HK-2 (cell line): ENCODE measurements around the gene RMND5B.
"Not testable (repeated sequence)": the region's sequence is repeated elsewhere in the genome, so short reads cannot be mapped to it uniquely, and the experiment has no call there.

Experiments
- DNase-seq: peaks from one replicate; pipeline ENCODE4 v3.0.0-alpha.2; 2018; ENCODE audit not compliant: unreplicated experiment

RMND5B gene

DNA sequence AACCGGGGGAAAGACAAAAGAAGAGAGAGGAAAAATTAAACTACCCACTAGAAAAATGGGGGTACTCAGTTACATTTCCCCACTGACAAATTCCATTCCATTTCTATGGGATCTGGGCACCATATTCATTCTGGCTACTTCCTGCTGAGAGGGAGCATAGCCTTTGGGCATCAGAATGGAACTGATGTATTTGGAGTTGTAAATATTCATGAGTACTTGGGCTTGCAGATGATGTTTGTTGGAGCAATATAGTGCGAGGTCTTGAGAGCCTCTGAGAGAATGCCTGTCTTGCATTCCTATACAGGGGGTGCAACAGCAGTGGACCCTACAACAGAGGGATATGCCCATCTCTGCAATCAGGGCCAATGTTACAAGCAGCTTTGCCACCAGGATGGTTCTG lies 39.6 kb downstream of the RMND5B start:
- DNase-seq = no peak

DNA sequence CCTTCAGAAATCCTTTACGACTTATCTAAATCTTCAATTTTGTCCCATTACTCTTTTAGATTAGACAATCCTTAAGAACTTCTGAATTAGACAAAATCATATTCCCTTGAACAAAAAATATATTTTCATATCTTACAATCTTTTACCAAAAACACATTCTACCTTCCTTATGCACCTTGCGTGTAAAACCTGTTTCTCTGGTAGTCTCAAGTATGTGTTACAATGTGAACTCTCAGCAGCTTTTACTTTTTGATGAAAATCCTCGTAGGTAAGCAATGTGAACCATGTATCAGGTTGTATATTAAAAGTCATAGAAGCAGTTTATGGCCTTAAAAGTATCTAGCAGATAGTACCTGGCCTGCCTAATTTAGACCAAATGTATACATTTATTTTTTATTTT lies 43.6 kb downstream of the RMND5B start:
- no peak for DNase-seq

DNA sequence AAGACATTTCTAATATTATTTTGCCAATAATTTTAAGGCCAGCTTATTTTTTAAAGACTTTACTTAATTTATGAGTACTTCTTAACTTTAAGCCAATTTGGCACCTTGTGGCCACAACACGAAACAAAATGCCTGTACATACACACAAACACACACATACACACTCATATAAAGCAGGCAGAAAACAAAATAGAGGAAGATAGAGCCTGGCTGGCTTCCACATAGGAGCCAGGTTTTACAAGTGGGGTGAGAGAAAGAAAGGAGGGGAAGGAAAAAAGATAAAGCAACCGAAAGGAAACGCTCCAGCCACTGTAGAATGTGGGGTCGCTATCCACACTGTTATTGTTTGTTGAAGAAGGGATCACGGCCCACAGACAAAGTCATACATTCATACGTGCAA lies 46.0 kb downstream of the RMND5B start:
- no peak for DNase-seq

DNA sequence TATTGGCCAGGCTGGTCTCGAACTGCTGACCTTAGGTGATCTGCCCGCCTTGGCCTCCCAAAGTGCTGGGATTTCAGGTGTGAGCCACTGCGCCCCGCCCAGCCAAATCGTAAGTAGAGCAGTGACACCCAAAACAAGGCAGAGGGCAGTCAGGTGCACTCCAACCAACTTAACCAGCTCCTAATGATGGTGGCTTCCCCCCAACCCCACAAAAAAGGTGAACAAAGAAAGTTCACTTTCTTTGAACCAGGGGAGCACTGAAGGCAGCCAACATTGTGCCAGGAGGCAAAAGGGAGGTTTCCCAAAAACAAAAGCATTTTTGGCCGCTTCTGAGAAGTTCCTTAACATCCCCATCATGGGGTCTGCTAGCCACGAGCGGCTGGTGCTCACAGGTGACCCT lies 46.8 kb downstream of the RMND5B start:
- DNase-seq = no peak

DNA sequence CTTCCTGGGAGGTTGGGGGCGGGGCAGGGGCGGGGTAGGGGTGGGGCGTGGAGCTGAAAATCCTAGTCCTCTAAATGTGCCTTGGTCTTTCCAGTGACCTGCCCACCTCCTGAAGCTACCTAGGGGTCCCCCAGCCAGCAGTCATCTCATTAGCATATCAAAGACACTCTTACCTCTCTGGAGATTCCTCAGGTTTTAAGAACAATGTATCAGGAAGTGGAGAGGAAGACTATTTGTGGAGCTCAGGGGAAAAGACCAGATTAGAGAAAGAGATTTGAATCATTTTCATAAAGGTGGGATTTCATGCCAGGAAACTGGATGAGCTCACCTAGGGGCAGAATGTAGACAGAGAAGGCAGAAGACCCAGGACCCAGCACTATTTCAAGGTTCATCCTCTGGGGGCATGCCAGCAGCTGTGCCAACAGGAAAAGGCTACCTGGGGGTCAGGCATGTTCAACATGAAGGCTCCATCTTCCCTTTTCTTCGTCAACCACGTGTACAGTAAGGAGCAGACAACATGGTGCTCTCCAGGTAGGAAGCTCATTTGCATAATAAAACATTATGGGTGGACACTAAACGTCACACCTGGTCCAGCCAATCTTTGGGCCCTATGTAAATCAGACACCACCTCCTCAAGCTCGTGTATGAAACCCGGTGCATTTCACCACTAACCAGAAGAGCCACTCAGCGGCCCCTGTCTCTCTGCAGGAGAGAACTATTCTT lies 49.5 kb downstream of the RMND5B start:
- no peak for DNase-seq

DNA sequence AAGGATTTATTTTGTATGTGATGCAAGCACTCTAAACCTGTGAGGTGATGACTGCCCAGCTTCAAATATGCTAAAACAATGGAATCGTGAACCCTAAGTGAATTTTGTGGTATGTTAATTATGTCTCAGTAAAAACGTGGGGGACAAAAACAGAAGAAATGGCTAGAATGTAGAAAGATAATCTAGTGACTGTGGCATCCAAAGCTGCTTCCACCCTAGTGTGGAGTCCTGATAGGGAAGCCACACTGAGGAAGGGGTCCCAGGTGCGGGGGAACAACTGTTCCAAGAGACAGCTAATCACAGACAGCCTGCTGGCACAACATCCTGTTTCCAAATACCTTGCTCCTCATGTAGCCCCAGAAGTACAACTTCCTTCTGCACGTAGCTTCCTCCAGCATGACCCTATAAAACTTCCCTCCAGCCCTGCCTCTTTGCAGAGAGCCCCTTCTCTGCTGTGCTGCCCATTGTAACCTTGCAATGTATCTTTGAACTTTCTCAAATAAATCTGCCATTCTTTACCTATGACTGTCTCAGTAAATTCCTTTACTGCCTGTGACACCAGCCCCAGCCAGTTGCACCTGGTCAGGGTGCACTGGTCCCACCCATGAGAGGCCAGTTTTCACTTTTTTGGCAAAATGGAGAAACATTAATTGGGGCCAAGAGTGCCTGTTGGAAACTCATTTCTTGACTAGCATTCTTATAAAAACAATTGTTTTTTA lies 51.5 kb downstream of the RMND5B start:
- DNase-seq = no peak

DNA sequence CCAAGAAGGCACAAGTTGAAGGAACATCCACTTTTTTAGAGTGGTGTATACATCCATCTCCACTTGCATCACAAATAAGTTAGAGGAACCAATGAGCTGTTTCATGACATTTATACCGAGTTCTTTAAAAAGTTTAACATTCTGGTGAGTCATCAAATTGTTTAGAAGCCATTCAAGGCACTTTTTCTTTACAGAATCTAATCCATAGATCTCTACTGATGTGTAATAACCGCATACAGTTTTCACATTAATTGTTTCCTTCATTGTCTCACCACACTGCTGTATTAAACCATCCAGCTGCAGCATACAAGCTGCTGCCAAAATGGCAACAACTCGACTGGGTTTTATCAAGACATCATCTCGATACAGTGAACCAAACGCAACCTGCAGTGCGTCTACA lies 55.6 kb downstream of the RMND5B start:
- no peak for DNase-seq

DNA sequence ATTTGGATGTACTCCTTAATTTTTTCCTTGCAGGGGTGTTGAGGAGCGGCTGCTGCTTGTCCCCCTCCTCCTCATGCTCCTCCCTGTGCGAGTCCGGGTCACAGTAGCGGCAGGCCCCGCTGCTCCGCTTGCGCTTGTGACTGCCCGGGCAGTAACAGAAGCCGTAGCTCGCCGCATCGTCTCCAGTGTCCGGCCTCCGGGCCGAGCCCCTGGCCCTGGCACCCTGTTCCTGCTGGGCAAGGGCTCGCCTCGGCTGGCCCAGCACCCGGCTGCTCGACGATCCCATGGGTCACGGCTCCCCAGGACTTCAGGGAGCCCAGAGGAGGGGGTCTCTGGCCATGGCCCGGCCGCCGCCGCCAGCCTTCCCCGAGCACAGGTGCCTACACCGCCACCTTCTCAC lies 56.2 kb downstream of the RMND5B start, which contains the start of gene GMCL2:
GMCL2 (minus strand) TSS at position 358 of the 400 bp plus-strand sequence; CDS start at position 286, 72 bp downstream.
- DNase-seq = no peak

DNA sequence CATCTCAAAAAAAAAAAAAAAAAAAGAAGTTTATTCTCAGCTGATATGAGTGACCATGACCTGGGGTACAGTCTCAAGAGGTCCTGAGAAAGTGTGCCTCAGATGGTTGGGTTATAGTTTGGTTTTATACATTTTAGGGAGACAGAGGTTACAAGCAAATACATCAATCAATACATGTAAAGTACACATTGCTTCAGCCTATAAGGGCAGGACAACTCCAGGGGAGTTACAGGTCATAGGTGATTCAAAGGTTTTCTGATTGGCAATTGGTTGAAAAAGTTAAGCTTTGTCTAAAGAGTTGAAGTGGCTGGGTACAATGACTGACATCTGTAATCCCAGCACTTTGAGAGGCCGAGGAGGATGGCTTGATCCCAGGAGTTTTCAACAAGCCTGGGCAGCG lies 58.6 kb downstream of the RMND5B start:
- no peak for DNase-seq

DNA sequence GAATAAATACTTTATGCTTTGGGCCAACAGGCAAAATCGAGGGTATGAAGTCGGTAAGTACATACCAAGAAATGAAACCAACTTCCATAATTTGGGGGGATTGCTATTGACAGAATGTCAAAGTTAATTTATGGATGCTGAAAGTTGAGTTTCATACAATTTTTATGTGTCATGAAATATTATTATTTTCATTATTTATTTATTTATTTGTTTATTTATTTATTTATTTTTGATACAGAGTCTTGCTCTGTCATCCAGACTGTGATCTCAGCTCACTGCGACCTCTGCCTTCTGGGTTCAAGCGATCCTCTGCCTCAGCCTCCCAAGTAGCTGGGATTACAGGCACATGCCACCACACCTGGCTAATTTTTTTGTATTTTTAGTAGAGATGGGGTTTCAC lies 60.8 kb downstream of the RMND5B start:
- DNase-seq = no peak

DNA sequence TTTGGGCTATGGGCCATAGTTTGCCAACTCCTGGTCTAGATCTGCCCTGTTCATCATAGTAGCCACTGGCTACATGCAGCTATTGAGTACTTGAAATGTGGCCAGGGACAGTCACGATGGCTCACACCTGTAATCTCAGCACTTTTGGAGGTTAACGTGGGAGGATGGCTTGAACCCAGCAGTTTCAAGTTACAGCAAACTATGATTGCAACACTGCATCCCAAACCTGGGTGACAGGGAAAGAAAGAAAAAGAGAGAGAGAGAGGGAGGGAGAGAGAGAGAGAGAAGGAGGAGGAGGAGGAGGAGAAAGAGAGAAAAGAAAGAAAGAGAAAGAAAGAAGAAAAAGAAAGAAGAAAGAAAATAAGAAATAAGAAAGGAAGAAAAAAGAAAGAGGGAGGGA lies 61.4 kb downstream of the RMND5B start:
- no peak for DNase-seq

DNA sequence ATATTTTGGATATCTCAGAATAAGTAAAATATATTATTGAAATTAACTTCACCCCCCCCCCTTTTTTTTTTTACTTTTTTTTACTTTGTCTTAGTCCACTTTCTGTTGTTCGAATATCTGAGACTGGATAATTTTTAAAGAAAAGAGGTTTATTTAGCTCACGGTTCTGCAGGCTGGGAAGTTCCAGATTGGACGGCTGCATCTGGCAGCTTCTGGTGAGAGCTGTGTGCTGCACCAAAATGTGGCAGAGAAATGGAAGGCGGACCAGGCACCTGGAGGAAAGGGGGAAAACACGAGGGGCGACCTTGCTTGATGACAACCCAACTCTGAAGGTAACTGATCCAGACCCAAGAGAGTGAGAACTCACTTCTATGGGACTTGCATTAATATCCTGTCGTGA lies 62.0 kb downstream of the RMND5B start:
- no peak for DNase-seq

DNA sequence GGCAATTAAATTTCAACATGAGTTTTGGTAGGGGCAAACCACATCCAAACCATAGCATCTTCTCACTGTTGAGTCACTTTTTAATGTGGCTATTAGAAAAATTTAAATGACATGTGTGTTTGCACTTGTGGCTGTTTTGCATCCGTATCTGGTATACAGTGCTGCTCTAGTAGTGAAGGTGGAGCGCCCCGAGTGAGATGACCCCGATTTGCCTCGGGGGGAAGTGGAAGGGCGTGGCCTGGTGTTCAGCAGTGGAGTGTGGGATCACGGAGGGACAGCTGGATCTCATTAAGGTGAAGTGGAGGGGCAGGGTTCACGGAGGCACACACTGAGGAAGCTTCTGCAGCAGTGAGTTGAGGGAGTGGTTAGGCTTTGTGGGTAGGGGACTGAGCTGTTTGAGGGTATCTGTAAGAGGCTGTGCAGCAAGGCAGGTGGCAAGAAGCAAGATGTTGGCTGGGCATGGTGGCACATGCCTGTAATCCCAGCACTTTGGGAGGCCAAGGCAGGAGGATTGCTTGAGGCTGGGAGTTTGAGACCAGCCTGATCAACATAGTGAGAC lies 62.5 kb downstream of the RMND5B start:
- DNase-seq = no peak

DNA sequence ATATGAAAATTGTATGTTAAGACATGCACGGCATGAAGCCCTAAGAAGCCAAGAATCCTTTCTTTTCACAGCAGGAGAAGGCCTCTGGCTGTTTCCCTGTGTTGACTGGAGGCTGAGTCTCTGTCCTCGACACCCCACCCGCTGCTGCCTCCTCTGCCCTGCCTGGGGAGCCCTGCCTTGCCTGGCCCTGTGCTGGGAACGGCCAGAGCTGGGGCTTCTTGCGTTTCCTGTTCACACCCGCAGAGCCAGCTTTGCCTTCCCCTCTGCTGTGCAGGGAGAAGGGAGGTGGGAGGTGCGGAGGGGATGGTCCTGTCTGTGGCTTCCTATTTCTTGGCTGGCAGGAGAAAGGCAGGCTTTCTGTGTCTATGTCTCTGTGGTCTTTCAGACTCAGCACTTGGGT lies 63.2 kb downstream of the RMND5B start:
- no peak for DNase-seq

DNA sequence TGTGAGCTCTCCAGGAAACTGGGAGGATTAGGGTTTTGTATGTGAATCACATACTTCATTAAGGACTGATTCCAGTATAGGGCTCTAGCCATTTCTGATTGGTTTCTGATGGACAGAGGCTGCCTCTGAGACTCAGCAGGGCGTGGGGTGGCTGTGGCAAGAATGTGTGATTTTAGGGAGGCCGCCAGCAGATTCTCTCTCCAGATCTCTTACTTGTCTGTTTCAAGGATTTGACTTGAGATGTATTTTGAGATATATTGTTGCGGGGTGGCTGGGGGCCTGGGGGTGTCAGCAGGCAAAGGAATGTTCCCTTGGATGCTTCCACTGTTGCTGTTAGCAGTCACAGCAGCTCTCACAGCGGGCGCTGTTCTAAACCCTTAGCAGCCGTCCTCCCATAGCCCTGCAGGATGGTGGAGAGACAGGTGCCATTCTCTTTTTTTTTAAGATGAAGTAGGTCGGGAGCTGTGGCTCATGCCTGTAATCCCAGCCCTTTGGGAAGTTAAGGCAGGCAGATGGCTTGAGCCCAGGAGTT lies 65.5 kb downstream of the RMND5B start:
- no peak for DNase-seq

DNA sequence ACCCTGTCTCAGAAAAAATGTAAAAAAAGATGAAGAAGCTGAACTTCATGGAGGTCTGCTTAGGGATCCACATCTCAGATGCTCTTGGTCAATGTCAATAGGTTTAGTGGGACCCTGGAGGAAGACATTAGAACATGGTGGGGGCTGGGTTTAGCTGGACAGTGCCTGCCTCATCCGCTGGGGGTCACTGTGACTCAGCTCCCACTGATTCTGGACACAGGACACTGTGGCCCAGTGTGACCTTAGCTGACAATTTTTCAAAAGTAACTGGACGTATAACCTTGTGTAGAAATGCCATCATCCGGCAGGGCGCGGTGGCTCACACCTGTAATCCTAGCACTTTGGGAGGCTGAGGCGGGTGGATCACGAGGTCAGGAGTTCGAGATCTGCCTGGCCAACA lies 66.2 kb downstream of the RMND5B start:
- no peak for DNase-seq

DNA sequence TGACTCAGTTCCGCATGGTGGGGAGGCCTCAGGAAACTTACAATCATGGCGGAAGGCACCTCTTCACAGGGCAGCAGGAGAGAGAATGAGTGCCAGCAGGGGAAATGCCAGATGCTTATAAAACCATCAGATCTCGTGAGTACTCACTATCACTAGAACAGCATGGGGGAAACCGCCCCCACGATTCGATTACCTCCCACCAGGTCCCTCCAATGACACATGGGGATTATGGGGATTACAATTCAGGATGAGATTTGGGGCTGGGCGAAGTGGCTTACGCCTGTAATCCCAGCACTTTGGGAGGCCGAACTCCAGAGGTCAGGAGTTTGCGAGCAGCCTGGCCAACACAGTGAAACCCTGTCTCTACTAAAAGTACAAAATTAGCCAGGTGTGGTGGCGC lies 67.3 kb downstream of the RMND5B start:
- not testable (repeated sequence) for DNase-seq

DNA sequence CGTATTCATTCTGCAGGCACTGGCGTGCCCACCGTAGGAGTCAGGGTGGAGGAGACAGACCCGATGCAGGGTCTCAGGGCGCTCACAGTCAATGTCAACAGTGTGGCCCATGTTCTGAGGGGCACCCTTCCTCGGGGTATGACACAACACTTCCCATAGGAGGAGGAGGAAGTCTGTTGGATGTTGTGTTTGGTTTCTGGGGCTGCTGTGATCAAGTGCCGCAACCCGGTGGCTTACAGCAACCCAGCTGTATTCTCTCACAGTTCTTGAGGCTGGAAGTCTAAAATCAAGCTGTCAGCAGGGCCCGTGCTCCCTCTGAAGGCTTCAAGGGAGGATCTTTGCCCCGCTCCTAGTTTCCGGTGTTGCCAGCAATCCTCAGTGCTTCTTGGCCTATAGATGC lies 67.9 kb downstream of the RMND5B start:
- DNase-seq = no peak

DNA sequence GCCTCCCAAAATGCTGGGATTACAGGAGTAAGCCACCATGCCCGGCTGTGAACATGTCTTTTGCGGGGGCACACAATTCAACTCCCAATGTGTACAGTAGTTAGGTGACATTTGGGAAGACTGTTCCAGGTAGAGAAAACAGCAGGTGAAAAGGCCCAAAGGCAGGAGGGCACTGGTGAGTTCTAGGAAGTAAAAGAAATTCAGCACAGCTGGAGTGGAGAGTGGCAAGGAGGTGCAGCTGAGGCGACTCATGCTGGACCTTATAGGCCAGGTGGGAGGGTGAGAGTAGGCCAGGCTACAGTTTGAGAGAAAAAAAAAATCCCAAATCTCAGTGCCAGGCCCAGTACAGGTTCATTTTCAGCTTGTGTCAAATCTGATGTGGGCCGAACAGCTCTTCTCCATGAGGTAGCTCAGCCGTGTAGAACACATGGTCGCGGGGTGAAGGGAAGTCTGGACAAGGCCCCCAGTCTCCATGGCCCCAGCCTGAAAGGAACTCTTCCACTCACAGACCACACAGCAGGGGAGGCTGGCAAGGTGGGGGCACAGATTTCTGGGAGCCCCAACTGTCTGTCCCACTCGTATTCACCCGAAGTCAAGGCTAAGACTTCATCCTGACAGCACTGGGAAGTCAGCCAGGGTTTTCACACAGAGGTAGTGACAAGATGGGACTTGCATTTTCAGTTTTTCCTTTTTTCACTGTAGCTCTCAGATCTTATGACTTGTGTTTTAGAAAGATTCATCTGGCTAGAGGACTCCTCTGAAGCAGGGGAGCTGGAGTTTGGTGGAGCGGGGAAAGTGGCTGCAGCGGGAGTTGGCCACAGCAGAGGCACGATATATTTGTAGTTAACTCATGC lies 69.0 kb downstream of the RMND5B start:
- DNase-seq = no peak
